Glomerular visceral epithelial cell (primary cell): ENCODE measurements around the gene PRR5L.
A peak's percentile ranks its signal among the peaks of the same experiment; 100 is the strongest.

Experiments
- DNase-seq: peaks from one replicate; pipeline ENCODE4 v3.0.0-alpha.2; 2016; ENCODE audit errors: extremely low spot score

Gene PRR5L

DNA sequence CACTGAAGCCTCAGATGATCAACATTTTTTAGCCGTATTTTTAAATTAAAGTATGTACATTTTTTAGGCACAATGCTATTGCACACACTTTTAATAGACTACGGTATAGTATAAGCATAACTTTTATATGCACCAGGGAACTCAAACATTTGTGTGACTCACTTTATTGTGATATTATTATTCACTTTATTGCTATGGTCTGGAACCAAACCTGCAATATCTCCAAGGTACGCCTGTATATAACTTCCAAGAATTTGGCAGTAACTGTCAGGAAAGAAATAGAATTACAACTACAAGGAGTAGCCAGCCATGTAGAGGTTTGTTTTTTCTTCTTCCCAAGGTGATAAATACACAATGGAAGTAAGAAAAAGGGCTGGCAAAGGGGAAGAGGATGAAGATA, 62.3 kb downstream of the PRR5L start:
- DNase-seq, result no peak

GRCh38 chr11:36360318-36360717, 64.2 kb downstream of the PRR5L start:
- no peak for DNase-seq

GRCh38 chr11:36360826-36361415, 64.8 kb downstream of the PRR5L start:
- peak; percentile 12 for DNase-seq

GRCh38 chr11:36361472-36361871, 65.4 kb downstream of the PRR5L start:
- no peak for DNase-seq

DNA sequence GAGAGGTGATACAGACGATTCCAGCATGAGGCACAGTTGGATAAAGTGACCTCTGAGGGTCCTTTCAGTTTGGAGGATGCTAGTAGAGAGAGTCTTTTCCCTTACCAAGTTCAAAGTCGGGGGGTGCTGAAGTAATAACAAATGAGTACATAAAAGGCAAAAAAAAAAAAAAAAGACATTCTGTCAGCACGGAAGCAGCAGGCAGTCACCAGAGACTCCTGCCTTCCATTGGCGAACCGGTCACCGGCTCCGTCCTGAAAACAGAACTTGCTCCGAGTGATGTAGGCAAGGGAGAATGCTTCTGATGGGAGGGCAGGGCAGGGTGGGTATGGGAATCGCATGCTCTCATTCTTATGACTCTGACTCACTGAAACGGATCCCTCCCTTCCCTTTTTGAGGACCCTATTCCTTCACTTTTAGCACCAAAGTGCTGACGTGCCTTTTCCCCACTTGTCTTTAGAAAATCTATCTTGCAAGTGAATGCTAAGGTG, 65.9 kb downstream of the PRR5L start:
- peak; percentile 88 for DNase-seq

DNA sequence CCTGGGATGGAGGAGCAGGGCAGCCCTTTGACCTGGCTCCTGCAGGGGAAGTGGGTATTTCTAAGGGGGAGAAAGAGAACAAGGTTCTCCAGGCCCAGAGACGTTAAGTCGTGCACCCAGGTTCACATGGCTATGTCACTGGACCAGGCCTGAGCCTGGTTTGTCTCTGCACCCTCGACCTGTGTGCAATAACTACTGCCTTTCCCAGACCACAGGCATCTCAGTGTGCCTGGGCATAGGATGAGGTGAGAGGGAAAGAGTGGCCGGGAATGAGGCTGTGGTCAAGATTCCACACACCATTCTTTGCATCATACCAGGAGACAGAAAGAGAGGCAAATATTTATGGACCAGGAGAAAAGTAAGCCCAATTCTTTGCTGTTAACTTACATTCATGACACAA, 66.8 kb downstream of the PRR5L start:
- DNase-seq, result peak; percentile 91

GRCh38 chr11:36363361-36364268, 67.5 kb downstream of the PRR5L start:
- DNase-seq, result peak; percentile 77

DNA sequence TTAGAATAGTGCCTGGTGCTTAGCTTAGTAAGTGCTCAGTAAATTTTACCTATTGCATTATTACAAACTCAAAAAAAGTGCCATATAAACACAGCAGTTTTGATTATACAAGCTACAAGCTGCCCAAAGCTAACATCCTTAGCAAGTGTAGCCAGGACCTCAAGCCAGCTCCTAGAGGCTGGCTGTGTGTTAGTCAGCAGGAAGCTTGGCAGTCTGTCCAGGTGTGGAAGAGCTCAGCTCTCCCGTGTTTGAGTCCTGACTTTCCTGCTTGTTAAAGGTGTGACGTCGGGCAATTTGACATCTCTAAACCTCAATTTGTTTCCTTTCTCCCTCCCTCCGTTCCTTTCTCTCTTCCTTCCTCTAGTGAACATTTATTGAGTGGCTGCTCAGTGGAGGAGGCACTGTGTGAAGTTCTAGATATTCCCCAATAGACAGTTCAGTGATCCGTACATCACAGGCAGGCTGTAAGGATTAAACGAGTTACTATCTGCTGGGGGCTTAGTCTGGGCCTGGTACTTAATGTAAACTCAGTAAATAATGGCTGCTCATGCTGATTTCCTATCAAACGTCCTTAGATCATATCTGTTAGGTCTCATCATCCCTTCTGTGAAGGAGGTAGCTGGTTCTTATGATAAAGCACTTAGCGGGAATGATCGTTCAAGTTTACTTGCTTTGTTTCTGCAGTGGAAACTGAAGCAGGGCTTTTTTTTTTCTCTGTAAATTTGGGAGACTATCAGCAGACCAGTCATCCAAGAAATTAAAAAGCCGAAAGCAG, 68.7 kb downstream of the PRR5L start:
- DNase-seq, result peak; percentile 31

DNA sequence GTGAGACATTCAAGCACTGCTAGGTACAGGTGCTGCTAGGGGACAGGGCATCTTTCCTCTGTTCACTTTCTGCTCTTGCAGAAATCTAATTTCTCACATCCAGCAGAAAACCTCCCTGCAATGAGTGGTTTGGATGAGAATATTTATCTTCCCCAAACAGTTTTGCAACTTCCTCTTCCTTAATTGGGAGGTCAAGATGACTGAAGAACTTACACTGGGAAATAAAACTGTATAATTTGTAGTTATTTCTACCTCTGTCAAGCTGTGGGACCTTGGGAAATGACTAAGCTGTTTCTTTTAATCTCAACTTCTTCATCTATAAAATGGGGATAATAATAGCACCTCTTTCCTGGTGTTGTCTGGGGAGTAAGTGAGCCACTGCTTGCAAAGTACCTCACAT, 69.8 kb downstream of the PRR5L start:
- no peak for DNase-seq

DNA sequence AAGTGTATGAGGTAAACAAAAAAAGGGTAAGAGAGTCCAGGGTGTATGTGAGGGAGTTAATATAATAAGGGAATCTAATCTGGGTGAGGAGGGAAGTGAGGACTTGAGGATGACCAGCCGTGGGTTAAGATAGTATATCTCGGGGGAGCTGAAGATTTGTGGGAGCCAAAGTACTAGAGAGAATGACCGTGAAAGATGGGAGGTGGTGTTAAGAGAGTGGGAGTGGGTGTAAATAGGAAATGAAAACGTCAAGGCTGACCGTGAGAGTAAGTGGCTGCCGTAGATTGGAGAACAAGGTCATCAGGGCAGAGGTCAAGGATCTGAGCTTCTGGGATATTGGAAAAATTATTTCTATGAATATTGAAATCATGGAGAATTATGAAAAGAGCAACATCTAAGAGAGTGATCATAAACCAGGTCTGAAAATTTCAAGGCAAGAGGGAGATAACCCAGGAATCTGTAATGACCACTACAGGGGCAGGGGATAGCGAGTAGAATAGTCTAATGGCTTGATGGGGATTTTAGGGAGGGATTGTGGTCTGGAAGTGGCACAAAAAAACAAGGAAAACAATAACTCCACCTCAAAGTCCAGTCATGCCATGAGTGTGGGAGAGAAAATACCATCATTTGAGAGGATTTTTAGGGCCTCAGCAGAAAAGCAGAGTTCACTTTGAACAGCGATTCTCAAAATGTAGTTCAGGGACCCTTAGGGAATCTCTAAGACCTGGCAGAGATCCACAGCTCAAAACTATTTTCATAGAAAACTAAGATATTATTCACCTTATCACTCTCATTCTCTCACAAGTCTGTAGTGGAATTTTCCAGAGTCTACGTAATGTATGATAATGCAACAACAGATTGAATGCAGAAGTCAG, 72.0 kb downstream of the PRR5L start:
- DNase-seq, result no peak

DNA sequence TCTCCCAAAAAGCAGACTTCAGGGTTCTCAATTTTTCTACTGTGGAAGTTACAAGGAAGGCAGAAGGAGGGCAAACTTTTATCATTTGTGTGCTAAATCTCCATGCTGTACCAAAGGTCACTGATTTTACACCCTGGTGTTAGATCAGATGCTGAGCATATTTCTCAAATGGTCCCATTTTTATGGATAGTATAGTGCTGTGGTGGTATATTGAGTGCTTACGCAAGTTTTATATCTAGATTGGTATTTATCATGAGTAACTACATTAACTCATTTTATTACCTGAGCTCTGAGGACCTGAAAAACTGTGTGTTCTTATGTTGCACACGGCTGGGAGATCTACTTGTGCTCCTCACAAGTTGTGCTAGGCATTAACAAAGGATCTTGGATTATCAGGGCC, 75.1 kb downstream of the PRR5L start:
- no peak for DNase-seq

DNA sequence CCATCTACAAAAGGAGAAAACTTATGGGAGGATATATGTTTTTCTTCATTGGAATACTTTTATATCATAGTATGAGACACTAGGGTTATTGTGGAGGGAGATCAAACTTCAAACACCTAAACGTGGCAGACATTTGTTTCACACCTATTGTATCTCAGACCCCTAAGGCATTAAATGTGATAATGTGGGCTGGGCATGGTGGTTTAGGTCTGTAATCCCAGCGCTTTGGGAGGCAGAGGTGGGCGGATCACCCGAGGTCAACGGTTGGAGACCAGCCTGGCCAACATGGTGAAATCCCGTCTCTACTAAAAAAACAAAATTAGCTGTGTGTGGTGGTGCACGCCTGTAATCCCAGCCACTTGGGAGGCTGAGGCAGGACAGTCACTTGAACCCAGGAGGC, 75.5 kb downstream of the PRR5L start:
- no peak for DNase-seq

- DNase-seq, result no peak
Measured at GRCh38 chr11:36372101-36372771, 76.1 kb downstream of the PRR5L start.

- peak; percentile 33 for DNase-seq
Measured at GRCh38 chr11:36373016-36374010, 77.2 kb downstream of the PRR5L start.

DNA sequence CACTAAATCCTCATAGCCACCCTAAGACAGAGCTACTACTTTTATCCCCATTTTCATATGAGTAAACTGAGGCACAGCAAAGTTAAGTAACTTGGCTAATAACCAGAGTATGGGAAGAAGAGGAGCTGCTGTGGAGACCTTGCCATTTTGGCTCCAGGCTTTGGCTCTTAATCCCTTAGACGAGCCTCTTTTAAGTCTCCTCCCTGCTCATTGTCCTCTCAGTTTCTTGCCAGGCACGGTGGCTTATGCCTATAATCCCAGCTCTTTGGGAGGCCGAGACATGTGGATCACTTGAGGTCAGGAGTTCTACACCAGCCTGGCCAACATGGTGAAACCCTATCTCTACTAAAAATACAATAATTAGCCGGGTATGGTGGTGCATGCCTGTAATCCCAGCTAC, 78.6 kb downstream of the PRR5L start:
- DNase-seq, result no peak

DNA sequence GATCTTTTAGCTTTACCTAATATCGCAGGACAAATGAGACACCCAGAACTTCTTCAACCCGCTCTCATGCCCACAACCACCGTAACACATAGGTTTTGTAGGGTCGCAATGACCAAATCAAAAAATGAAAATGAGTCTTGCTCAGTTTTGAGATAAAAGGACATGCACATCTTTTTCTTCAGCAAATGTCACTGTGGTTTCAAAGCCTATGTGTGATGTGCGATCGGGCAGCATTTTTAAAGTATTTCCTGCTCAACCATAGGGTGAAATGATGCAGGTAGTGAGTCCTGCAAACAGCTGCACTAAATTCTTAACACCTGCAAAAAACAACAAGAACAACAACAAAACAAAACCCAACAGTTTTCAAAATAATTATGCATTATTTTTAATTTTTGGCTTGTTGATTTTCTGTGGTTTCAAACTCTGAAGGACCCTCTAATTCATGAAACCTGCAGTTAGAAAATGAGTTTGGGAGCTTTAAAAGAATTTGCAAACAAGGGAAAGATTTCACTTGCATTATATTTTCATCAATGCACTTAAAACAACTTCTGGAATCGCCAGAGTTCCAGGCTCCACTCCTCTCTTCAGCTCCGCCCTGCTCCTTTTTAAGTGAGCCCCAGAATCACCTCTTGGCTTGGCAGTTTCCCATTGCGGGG, 79.4 kb downstream of the PRR5L start:
- no peak for DNase-seq

- DNase-seq, result peak; percentile 66
Measured at GRCh38 chr11:36376009-36376887, 80.2 kb downstream of the PRR5L start.
